ENCODE data around the gene TMPRSS13. TPM values are rescaled to one million over a fixed set of nuclear protein-coding genes. Genes with fewer than 3 reads are reported as not detected.

TMPRSS13 gene
- 22.9 and 32.7 TPM in 2 replicates for total RNA-seq

DNA sequence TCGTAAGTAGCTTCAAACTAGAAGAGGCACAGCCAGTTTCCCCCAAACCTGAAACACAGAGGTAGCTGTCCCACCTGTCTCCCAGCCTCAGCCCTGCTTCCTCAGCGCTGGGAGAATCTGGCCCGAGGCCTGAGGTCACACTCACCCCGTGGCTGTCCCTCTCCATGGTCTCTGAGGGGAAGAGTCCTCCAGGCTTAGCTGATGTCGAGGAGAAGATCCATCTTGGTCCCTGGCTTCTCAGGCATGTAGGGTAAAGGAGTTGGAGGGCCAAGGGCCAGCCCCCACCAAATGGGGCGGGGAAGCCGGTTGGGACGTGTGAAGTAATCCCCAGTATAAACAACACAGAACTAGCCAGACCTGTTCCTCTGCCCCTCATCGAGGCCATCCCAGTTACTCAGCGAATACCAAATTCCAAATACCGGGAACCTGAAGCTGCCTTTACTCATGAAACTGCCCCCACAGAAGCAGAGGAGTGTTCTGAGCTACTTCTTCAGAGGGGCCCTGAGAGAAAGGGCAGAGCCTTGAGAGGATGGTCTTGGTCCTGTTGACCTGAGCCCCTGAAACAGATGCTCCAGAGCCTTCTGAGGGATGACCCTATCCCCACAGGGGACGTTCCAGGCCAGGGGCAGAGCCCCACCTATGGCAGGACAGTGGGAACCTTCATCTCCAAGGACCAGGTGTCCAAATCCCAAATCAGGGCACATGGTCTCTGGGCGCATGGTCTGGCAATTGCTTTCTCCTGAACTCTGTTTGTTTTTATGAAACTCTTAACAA is at the start of gene TMPRSS13:
Gene TMPRSS13 (minus strand): TSS at position 261 of the 774 bp plus-strand sequence. CDS start 95 bp downstream, at position 166.

DNA sequence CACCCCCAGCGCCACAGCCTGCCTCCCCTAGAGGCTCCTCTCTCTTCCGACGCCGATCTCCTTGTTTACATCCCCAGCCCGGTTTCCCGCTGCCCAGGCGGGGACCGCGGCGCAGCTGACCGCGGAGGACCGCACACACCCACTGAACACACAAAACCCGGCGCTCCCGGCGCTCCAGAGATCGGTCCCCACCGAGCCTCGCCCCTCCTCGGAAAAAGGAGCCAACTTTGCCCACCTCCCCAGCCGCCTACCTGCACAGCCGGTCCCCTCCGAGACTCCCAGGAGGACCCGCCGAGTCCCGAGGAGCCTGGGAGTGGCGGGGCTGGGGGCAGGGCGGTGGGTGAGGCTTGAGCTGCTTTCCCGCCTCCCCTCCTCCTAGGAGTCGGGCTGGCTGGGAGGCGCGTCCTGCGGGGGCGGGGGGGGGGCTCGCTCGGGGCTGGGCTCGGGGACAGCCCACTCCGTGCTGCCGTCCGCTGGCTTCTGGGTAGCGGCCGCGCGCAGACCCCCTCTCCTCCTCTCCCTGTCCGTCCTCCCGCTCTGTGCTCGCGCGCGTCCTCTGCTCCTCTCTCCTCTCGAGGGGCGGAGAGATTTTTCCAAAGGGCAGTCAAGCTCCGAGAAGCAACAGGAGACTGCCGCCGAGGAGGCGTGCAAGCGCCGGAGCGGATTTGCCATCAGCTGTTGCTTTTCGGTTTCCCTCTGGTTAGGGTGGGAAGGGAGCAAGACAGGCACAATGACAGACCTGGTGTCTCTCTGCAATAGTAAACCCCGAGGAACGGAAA is 52.7 kb downstream of the TMPRSS13 start, which contains the start of gene FXYD6:
Gene FXYD6 (minus strand): TSS at position 318 of the 779 bp plus-strand sequence. CDS start 33,882 bp downstream, outside the sequence.

Other genes with a start within 250 kb of the TMPRSS13 start
- 0.05 TPM in 1 of 2 replicates, not detected in the other for gene DSCAML1, start 132.2 kb downstream of the TMPRSS13 start, total RNA-seq
- gene FXYD2, start 104.7 kb downstream of the TMPRSS13 start, total RNA-seq: not detected in 2 replicates
- 0.21 TPM in 1 of 2 replicates, not detected in the other for gene FXYD6, start 52.7 kb downstream of the TMPRSS13 start, total RNA-seq
- not detected in 2 replicates for gene IL10RA, start 57.0 kb upstream of the TMPRSS13 start, total RNA-seq
- gene TMPRSS4, start 147.7 kb upstream of the TMPRSS13 start, total RNA-seq: 49.7 and 60.5 TPM in 2 replicates
- gene SMIM35, start 157.6 kb upstream of the TMPRSS13 start, total RNA-seq: not detected in 2 replicates
- gene SCN4B, start 223.4 kb upstream of the TMPRSS13 start, total RNA-seq: 1.6 and 2.3 TPM in 2 replicates
- 0.23 and 0.42 TPM in 2 replicates for gene SCN2B, start 247.2 kb upstream of the TMPRSS13 start, total RNA-seq

Data from airway epithelial cell (primary cell).